Esophagus squamous epithelium (tissue), 5 donors: ENCODE results near the gene L3MBTL1. TPM values are rescaled to one million over a fixed set of nuclear protein-coding genes. Genes with fewer than 3 reads are reported as not detected.

Source experiments
- DNase-seq: peaks from one replicate; lab custom pipeline; 2025; lab: John Stamatoyannopoulos, UW
- H3K27ac ChIP-seq, 4 donors: fragments of 200-600 bp; sonication (generic); one replicate each; pipeline ENCODE4 v1.5.1; 2016 to 2019; ENCODE audit warnings: mild to moderate bottlenecking in 1 of 4
- H3K27me3 ChIP-seq, 4 donors: fragments of 200-600 bp; sonication (generic); 1 replicate in 3 of 4; 2 replicates in 1 of 4; pipeline versions ENCODE4 v1.5.1 to v1.6.0; 2017 to 2021; ENCODE audit warnings: antibody characterized with exemption in 1 of 4
- H3K36me3 ChIP-seq, 3 donors: fragments of 200-600 bp; sonication (generic); one replicate each; pipeline ENCODE4 v1.5.1; 2016 to 2019
- H3K4me1 ChIP-seq, 3 donors: fragments of 200-600 bp; sonication (generic); one replicate each; pipeline ENCODE4 v1.5.1; 2017 to 2019
- H3K4me3 ChIP-seq, 4 donors: fragments of 200-600 bp; sonication (generic); 1 replicate in 3 of 4; 2 replicates in 1 of 4; pipeline ENCODE4 v1.5.1; 2016 to 2019; ENCODE audit warnings: mild to moderate bottlenecking in 2 of 4, moderate library complexity in 1 of 4
- H3K9me3 ChIP-seq, 3 donors: fragments of 200-600 bp; sonication (generic); one replicate each; pipeline ENCODE4 v1.5.1; 2016 to 2019
- CTCF ChIP-seq, 6 experiments: fragments of 450-650 bp in 4 of 6; fragments of 200-600 bp in 2 of 6; sonication (generic) in 2 of 6; IDR thresholded peaks; one replicate each; pipeline ENCODE4 v1.5.1; 2016 to 2019; ENCODE audit warnings: antibody characterized with exemption in 6 of 6, mild to moderate bottlenecking in 4 of 6, moderate library complexity in 4 of 6
- POLR2A ChIP-seq, 4 donors: fragments of 450-650 bp; IDR thresholded peaks; one replicate each; pipeline ENCODE4 v1.6.1; 2017; ENCODE audit warnings: antibody characterized with exemption in 4 of 4, mild to moderate bottlenecking in 4 of 4, moderate library complexity in 3 of 4
- WGBS, 2 donors: methylation state at CpG; one replicate each; pipeline ENCODE4 v1.1.5; 2018; 5-methylcytosine and 5-hydroxymethylcytosine counted together
- intact Hi-C: fragments of 100-400 bp; cut with DNase I; formaldehyde crosslinking; loops from one replicate; pipeline ENCODE4 v1.15.0; 2022
- total RNA-seq, 4 donors: library from RNA; depleted of rRNA; stranded (reverse); fragments of >200 nt; gene quantifications; one replicate each; pipeline ENCODE4 v1.1.0, GENCODE V29; 2016
- donor health status: DM: yes; HTN: yes; CAD: no.

L3MBTL1 gene
- total RNA-seq, 4 donors from 2014 or later: 3.5 to 31.7 (median 7.9) TPM

GRCh38 chr20:43533060-43533459 is 25.6 kb downstream of the L3MBTL1 start:
- Histone ChIP-seq H3K4me3 (no peak overlapping the region), H3K9me3 (no peaks in the 10 kb centered on the region), H3K4me1 (no peaks in the 10 kb centered on the region), H3K27ac (no peak overlapping the region), H3K36me3 (peaks cover 0 to 43% (median 0%) of the 10 kb centered on the region in 3 donors), H3K27me3 (no peaks in the 10 kb centered on the region)
- no peak for DNase-seq
- intact Hi-C loops: loop anchor here (10.0 kb wide), 1 partner anchor 552 kb away; no protein-coding TSS in a partner anchor
- TF ChIP-seq CTCF (IDR thresholded peaks at IDR 0.05) (no peak), POLR2A (IDR thresholded peaks at IDR 0.05) (no peak)

DNA sequence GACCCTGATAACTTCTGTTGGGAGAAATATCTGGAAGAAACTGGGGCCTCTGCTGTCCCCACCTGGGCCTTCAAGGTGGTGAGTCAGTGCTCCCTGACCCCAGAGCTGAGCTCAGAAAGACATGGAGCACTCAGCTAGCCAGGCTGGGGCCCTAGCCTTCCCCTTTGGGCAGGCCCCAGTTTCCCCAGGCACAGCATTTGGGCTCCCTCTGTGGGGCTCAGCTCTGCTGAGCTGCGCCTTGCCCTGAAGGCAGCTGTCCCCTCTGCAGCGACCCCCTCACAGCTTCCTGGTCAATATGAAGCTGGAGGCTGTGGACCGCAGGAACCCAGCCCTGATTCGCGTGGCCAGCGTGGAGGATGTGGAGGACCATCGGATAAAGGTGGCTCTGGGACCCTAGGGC is 26.5 kb downstream of the L3MBTL1 start:
- peaks cover 0 to 45% (median 0%) of the 10 kb centered on the region in 3 donors for H3K36me3 ChIP-seq
- intact Hi-C loops: loop anchor here (10.0 kb wide), 1 partner anchor 551 kb away; no protein-coding TSS in a partner anchor
- 87 to 100% methylated on average over 1 to 3 of the region's 7 CpGs for WGBS, 2 donors

GRCh38 chr20:43534791-43535350 is 27.4 kb downstream of the L3MBTL1 start:
- Histone ChIP-seq H3K36me3 (peaks cover 0 to 51% (median 1%) of the 10 kb centered on the region in 3 donors), H3K9me3 (no peaks in the 10 kb centered on the region), H3K4me3 (no peak overlapping the region), H3K27me3 (no peaks in the 10 kb centered on the region), H3K27ac (no peak overlapping the region), H3K4me1 (no peaks in the 10 kb centered on the region)
- 91 to 93% methylated on average over 5 to 7 of the region's 8 CpGs for WGBS, 2 donors
- intact Hi-C loops: loop anchor here (10.0 kb wide), 1 partner anchor 550 kb away; no protein-coding TSS in a partner anchor
- DNase-seq: no peak
- TF ChIP-seq CTCF (IDR thresholded peaks at IDR 0.05) (no peak), POLR2A (IDR thresholded peaks at IDR 0.05) (no peak)

More for the DNA sequence above, 26.5 kb downstream of the L3MBTL1 start:
- Histone ChIP-seq H3K27me3 (no peaks in the 10 kb centered on the region), H3K4me1 (no peaks in the 10 kb centered on the region), H3K27ac (no peak overlapping the region), H3K4me3 (no peak overlapping the region), H3K9me3 (no peaks in the 10 kb centered on the region)
- no peak for DNase-seq
- TF ChIP-seq POLR2A (IDR thresholded peaks at IDR 0.05) (no peak), CTCF (IDR thresholded peaks at IDR 0.05) (no peak)

DNA sequence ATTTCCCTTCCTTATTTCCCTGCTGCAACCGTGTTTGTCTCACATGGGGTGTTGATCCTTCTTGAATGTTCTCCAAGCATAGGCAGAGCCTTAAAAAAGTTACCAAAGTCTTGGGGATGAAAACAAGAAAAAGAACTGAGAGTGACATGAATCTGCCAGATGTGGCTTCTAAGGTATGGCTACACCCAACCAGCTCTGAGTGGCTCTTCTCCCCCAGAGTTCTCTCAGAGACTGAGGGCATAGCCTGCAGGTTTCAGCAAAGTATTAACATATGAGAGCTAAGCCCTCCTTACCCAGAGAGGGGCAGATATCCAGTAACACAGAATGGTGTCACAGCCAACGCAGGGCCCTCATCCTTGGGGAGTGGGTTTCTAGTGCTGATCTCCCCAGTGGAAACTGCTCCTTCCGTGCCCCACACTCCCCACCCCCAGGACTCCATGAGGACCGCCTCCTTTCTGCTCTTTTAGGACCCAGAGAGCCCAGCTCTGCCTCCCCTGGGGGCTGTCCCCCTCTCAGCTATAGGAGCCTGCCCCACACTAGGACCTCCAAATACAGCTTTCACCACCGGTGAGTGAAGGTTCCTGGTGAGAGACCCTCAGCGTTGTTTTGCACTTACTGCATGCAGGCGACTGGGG is 28.0 kb downstream of the L3MBTL1 start:
- DNase-seq: no peak
- intact Hi-C loops: loop anchor here (10.0 kb wide), 1 partner anchor 549 kb away; no protein-coding TSS in a partner anchor
- no peaks in the 10 kb centered on the region for H3K27me3 ChIP-seq
- no peaks in the 10 kb centered on the region for H3K9me3 ChIP-seq
- 77 to 80% methylated on average over 6 of the region's 7 CpGs for WGBS, 2 donors
- H3K36me3 ChIP-seq: peaks cover 0 to 52% (median 6%) of the 10 kb centered on the region in 3 donors
- no peak overlapping the region for H3K4me3 ChIP-seq
- no peak overlapping the region for H3K27ac ChIP-seq
- TF ChIP-seq CTCF (IDR thresholded peaks at IDR 0.05) (no peak), POLR2A (IDR thresholded peaks at IDR 0.05) (no peak)
- no peaks in the 10 kb centered on the region for H3K4me1 ChIP-seq
